Right lobe of liver (tissue), 6 donors: ENCODE data around the gene KLHL17. TPM values are rescaled to one million over a fixed set of nuclear protein-coding genes. Genes with fewer than 3 reads are reported as not detected.
A peak's percentile ranks its signal among the peaks of the same experiment; 100 is the strongest.

ENCODE experiments used
- ATAC-seq, 4 donors: fragments of 200-7000 bp; cut with Tn5 transposase; one replicate each; pipeline ENCODE4 v1.9.1; 2020; ENCODE audit warnings: mild to moderate bottlenecking in 4 of 4, moderate library complexity in 4 of 4
- DNase-seq, 3 donors: peaks; one replicate each; pipeline ENCODE4 v3.0.0-alpha.2; 2020
- H3K27ac ChIP-seq, 3 donors: fragments of 200-600 bp; one replicate each; pipeline ENCODE4 v1.8.0; 2022
- H3K27me3 ChIP-seq, 2 donors: fragments of 200-600 bp; one replicate each; pipeline ENCODE4 v1.8.0; 2022
- H3K36me3 ChIP-seq, 4 donors: fragments of 200-600 bp; sonication (generic) in 1 of 4; one replicate each; pipeline versions ENCODE4 v1.5.1 to v1.8.0; 2017 to 2022; ENCODE audit warnings: control low read depth in 1 of 4
- H3K4me1 ChIP-seq, 4 donors: fragments of 200-600 bp; sonication (generic) in 1 of 4; one replicate each; pipeline versions ENCODE4 v1.5.1 to v1.8.0; 2017 to 2022; ENCODE audit warnings: control low read depth in 1 of 4
- H3K4me3 ChIP-seq, 3 donors: fragments of 200-600 bp; one replicate each; pipeline ENCODE4 v1.8.0; 2022
- H3K9me3 ChIP-seq, 4 donors: fragments of 200-600 bp; sonication (generic) in 1 of 4; one replicate each; pipeline versions ENCODE4 v1.5.1 to v1.8.0; 2017 to 2022; ENCODE audit warnings: control low read depth in 1 of 4
- POLR2A ChIP-seq: fragments of 450-650 bp; IDR thresholded peaks from one replicate; pipeline ENCODE4 v1.6.1; 2017; ENCODE audit warnings: antibody characterized with exemption, mild to moderate bottlenecking
- WGBS: methylation state at CpG from one replicate; pipeline ENCODE4 v1.1.6; 2018; ENCODE audit warnings: low coverage, low lambda C conversion rate; ENCODE audit not compliant: insufficient coverage; ENCODE audit errors: missing lambda C conversion rate; 5-methylcytosine and 5-hydroxymethylcytosine counted together
- intact Hi-C, 2 donors: fragments of 100-400 bp; cut with DNase I; formaldehyde crosslinking; loops; one replicate each; pipeline versions ENCODE4 v1.11.2 to v1.14.1; 2022
- total RNA-seq, 6 experiments: library from RNA; depleted of rRNA in 2 of 6; stranded (reverse); fragments of >200 nt in 2 of 6; fragmentation: NEBNext Ultra II Directional in 3 of 6; extraction: Animal tissue kit (Norgen Biotek cat#: 25700) in 3 of 6; gene quantifications; one replicate each; pipeline versions ENCODE4 v1.1.0 to v1.2.4, GENCODE V29; 2016 to 2023
- TF ChIP-seq, protein P1 (sequence below), 4 donors: fragments of 200-600 bp in 3 of 4; fragments of 450-650 bp in 1 of 4; IDR thresholded peaks; one replicate each; pipeline versions ENCODE4 v1.5.1 to v1.8.0; 2016 to 2022; ENCODE audit warnings: antibody characterized with exemption in 4 of 4, mild to moderate bottlenecking in 2 of 4
- donor health status: DM: no; HTN: yes; CAD: no.
- donor health status: DM: no; HTN: no; CAD: no.
- donor health status: DM: no; HTN: no; CAD: no.
- donor health status: DM: no; HTN: yes; CAD: no.
- donor health status: DM: no; HTN: yes; CAD: no.

Gene KLHL17
- total RNA-seq, 6 experiments from 2014 or later: 1.9 to 6.7 (median 4.3) TPM

DNA sequence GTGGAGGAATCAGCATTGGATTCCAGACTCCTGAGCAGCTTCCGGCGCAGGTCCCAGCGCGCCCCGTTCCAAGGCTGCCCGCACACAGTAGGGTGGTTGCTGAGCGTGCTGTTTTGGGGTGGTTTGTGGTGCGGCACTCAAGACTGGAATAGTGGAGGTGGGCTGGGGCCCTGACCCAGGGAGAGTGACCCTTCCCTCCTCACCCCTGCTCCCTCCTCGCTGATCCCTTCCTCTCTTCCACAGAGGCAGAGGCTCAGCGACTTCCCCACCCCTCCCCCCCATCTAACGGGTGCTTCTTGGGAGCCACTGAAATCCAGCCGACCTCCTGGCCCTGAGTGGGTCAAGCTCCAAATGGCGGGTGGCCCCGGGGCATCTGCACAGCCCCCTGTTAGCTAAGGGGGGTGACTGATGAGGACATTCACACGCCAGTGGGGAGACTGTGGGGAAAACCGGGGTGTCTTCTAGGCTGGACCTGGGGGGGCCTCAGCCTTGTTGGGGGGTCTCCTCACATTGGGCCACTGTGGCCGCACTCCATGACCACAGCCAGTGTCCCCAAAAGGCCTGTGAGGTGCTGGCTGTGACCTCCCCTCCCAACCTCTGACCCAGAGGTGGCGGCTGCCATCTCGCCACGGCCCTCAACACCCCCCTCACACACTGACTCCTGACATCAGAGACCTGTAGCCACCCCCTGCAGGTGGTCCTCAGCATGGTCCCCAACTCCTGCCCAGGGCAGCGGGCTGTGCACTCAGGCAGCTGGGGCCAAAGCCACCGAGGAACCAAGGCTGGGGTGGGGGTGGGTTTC lies 43.4 kb downstream of the KLHL17 start:
- no peaks in the 10 kb centered on the region for H3K9me3 ChIP-seq
- WGBS: 59% methylated on average over 4 of the region's 22 CpGs
- ATAC-seq (no peak), DNase-seq (no peak)
- TF ChIP-seq, protein P1, sequence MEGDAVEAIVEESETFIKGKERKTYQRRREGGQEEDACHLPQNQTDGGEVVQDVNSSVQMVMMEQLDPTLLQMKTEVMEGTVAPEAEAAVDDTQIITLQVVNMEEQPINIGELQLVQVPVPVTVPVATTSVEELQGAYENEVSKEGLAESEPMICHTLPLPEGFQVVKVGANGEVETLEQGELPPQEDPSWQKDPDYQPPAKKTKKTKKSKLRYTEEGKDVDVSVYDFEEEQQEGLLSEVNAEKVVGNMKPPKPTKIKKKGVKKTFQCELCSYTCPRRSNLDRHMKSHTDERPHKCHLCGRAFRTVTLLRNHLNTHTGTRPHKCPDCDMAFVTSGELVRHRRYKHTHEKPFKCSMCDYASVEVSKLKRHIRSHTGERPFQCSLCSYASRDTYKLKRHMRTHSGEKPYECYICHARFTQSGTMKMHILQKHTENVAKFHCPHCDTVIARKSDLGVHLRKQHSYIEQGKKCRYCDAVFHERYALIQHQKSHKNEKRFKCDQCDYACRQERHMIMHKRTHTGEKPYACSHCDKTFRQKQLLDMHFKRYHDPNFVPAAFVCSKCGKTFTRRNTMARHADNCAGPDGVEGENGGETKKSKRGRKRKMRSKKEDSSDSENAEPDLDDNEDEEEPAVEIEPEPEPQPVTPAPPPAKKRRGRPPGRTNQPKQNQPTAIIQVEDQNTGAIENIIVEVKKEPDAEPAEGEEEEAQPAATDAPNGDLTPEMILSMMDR (IDR thresholded peaks at IDR 0.05): no peak
- no peak for TF ChIP-seq POLR2A
- no peak overlapping the region for H3K27ac ChIP-seq
- intact Hi-C loops: no loop called here
- no peak overlapping the region for H3K4me3 ChIP-seq
- H3K27me3 ChIP-seq: no peaks in the 10 kb centered on the region
- peaks cover 0 to 53% (median 8%) of the 10 kb centered on the region in 4 donors for H3K4me1 ChIP-seq
- no peaks in the 10 kb centered on the region for H3K36me3 ChIP-seq

DNA sequence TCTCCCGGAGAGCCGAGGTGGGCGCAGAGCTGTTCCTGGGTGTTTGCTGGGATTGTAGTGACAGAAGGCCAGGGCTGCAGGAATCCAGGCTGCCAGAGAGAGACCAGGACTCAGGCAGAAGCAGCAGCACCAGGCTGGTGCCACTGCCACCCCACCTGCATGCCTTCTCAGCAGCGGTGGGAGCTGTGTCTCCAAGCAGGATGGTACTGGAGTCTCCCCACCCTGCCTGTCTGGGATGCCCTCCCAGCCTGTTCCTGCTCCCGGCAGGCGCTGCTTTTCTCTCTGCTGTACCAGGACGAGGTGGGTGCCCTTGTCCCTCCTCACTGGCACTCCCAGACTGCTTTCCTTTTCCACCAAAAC lies 44.0 kb downstream of the KLHL17 start:
- no peak for DNase-seq
- no peak overlapping the region for H3K27ac ChIP-seq
- no peaks in the 10 kb centered on the region for H3K27me3 ChIP-seq
- no peaks in the 10 kb centered on the region for H3K9me3 ChIP-seq
- intact Hi-C loops: no loop called here
- 0% methylated on average over 1 of the region's 7 CpGs for WGBS
- ATAC-seq: no peak
- H3K4me1 ChIP-seq: peaks cover 0 to 48% (median 8%) of the 10 kb centered on the region in 4 donors
- no peak overlapping the region for H3K4me3 ChIP-seq
- H3K36me3 ChIP-seq: no peaks in the 10 kb centered on the region
- TF ChIP-seq, protein P1 (IDR thresholded peaks at IDR 0.05): no peak
- TF ChIP-seq POLR2A: no peak

DNA sequence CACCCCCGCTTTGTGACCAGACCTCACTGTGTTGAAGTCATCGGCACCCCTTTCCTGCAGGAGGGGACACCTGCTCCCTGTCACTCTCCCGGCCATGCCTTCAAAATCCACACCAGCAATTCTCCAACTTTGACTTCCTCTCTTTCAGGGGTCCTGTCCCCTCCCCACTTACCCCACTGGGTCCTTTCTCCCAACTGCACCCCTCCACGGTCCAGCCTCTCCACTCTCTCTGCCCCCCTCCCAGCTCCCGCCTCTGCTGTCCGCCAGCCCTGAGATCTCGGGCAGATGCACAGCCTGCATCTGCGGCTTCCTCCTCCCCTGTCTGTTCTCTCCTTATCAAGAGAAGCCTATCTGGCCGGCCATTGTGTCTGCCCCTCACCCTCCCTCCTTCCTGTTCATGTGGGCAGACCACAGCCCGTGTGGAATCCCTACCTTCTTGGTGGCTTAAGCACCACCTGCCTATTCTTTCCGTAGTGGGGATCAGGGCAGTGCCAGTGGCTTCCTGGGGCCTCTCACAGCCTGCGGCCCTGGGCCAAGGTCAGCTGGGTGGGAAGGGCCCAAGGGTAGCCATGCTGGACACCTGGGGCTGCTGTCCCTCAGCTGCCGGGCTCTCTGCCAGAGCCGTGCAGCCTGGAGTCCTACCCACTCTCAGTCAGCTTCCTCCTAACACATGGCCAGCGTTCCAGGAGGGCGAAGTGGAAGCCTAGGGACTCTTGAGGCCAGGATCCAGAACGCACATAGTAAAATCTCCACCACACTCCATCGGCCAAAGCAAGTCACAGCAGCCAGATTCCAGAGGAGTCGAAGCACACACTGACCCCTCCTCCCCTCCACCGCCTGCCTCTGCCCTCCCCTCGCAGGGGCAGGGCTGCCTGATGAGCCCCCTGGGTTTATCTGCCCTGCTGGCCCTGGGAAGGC lies 44.7 kb downstream of the KLHL17 start:
- H3K36me3 ChIP-seq: no peaks in the 10 kb centered on the region
- intact Hi-C loops: no loop called here
- DNase-seq (peak; percentile 69 to 80 (median 69)), ATAC-seq (peak; percentile 34 to 60 (median 44))
- 25% methylated on average over 13 of the region's 21 CpGs for WGBS
- H3K27ac ChIP-seq: peak overlapping the region; percentile 1 to 82 (median 78)
- TF ChIP-seq POLR2A: peak; percentile 60
- TF ChIP-seq, protein P1 (IDR thresholded peaks at IDR 0.05): no peak
- no peaks in the 10 kb centered on the region for H3K27me3 ChIP-seq
- peak overlapping the region in 2 of 3 donors; percentile 45 to 48 for H3K4me3 ChIP-seq
- peaks cover 0 to 41% (median 8%) of the 10 kb centered on the region in 4 donors for H3K4me1 ChIP-seq
- H3K9me3 ChIP-seq: no peaks in the 10 kb centered on the region

DNA sequence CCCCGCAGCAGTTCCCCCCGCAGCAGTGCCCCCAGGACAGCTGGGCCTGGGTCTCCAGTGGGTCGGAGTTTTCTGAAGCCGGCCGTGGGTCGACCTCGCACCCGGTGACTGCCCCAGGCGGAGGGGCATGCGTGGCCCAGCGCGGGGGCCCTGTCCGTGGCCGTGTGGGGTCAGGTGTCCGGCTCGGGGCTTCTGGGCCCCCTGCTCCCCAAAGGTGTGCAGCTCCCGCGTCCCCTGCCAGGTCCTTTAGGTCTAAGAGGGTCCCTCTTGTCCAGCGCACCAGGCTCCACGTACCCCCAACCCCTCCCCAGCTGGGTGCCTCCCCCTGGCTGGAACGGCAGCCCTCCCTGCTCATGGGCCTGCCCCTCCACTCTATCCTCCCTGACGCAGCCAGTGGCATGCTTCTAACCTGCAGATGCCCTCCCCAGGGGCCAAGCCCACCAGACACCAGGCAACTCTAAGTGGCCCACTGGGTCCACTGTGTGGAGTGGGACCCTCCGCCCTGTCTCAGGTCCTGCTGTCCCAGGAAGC lies 45.5 kb downstream of the KLHL17 start:
- intact Hi-C loops: no loop called here

More for the DNA sequence above, 45.5 kb downstream of the KLHL17 start:
- ATAC-seq (no peak), DNase-seq (peak in 2 of 3 donors; percentile 49 to 53)
- no peaks in the 10 kb centered on the region for H3K9me3 ChIP-seq
- H3K27ac ChIP-seq: peak overlapping the region; percentile 78 to 85 (median 82)
- 26% methylated on average over 13 of the region's 23 CpGs for WGBS
- peak overlapping the region; percentile 45 to 50 (median 48) for H3K4me3 ChIP-seq
- H3K4me1 ChIP-seq: peaks cover 0 to 33% (median 8%) of the 10 kb centered on the region in 4 donors
- TF ChIP-seq, protein P1 (IDR thresholded peaks at IDR 0.05): no peak
- no peak for TF ChIP-seq POLR2A
- no peaks in the 10 kb centered on the region for H3K27me3 ChIP-seq
- H3K36me3 ChIP-seq: no peaks in the 10 kb centered on the region
